Superior temporal gyrus (tissue), 1 donor: ENCODE measurements around the gene NSG1.
"Not testable (repeated sequence)": the region's sequence is repeated elsewhere in the genome, so short reads cannot be mapped to it uniquely, and the experiment has no call there.

Source experiments
- DNase-seq: peaks from one replicate; pipeline ENCODE4 v3.0.0-alpha.2; 2016; ENCODE audit errors: extremely low spot score

The NSG1 gene

GRCh38 chr4:4433941-4434340 is 47.0 kb downstream of the NSG1 start:
- DNase-seq: no peak

GRCh38 chr4:4436244-4436823 is 49.4 kb downstream of the NSG1 start:
- no peak for DNase-seq

- DNase-seq: no peak
Measured at GRCh38 chr4:4437798-4438470, 51.0 kb downstream of the NSG1 start.

GRCh38 chr4:4438891-4439290 is 52.0 kb downstream of the NSG1 start:
- DNase-seq: no peak

- DNase-seq: no peak
Measured at GRCh38 chr4:4439782-4440181, 52.9 kb downstream of the NSG1 start.

GRCh38 chr4:4440333-4441061 is 53.6 kb downstream of the NSG1 start:
- DNase-seq: no peak

GRCh38 chr4:4443821-4444220 is 56.9 kb downstream of the NSG1 start:
- DNase-seq: no peak

GRCh38 chr4:4446434-4446833 is 59.5 kb downstream of the NSG1 start:
- DNase-seq: no peak

- no peak for DNase-seq
Measured at GRCh38 chr4:4455210-4455865, 68.4 kb downstream of the NSG1 start.

GRCh38 chr4:4456351-4456750 is 69.4 kb downstream of the NSG1 start:
- DNase-seq: no peak

GRCh38 chr4:4456816-4457578 is 70.1 kb downstream of the NSG1 start:
- DNase-seq: no peak

- no peak for DNase-seq
Measured at GRCh38 chr4:4457803-4458553, 71.1 kb downstream of the NSG1 start.

- no peak for DNase-seq
Measured at GRCh38 chr4:4459181-4459580, 72.3 kb downstream of the NSG1 start.

GRCh38 chr4:4460759-4461158 is 73.9 kb downstream of the NSG1 start:
- DNase-seq: no peak

- DNase-seq: no peak
Measured at GRCh38 chr4:4461178-4461577, 74.3 kb downstream of the NSG1 start.

GRCh38 chr4:4461850-4462249 is 74.9 kb downstream of the NSG1 start:
- no peak for DNase-seq

GRCh38 chr4:4462970-4463369 is 76.1 kb downstream of the NSG1 start:
- no peak for DNase-seq

- not testable (repeated sequence) for DNase-seq
Measured at GRCh38 chr4:4465238-4465637, 78.3 kb downstream of the NSG1 start.
